GM12891 (cell line): Measurements from ENCODE around the gene TSEN2.

Experiments
- PAX5 ChIP-seq: IDR thresholded peaks from 2 replicates; pipeline ENCODE4 v1.6.1; 2011; ENCODE audit warnings: low read length, moderate library complexity, mild to moderate bottlenecking; ENCODE audit not compliant: insufficient read depth, severe bottlenecking
- POLR2A ChIP-seq: IDR thresholded peaks from 2 replicates; pipeline ENCODE4 v1.6.1; 2011; ENCODE audit warnings: low read depth, low read length, control low read depth
- POLR2AphosphoS5 ChIP-seq: IDR thresholded peaks from 2 replicates; pipeline ENCODE4 v1.6.1; 2011; ENCODE audit warnings: low read depth, low read length, control low read depth
- POU2F2 ChIP-seq: IDR thresholded peaks from 2 replicates; pipeline ENCODE4 v1.6.1; 2011; ENCODE audit warnings: low read depth, mild to moderate bottlenecking, control low read depth, low read length, moderate library complexity

GRCh38 chr3:12468757-12469156 is 15.5 kb upstream of the TSEN2 start:
- TF ChIP-seq PAX5, result no peak
- TF ChIP-seq POLR2A, result no peak
- no peak for TF ChIP-seq POU2F2
- no peak for TF ChIP-seq POLR2AphosphoS5
